Liver (tissue), 9 donors: ENCODE measurements around the gene RASL10A. TPM values are rescaled to one million over a fixed set of nuclear protein-coding genes. Genes with fewer than 3 reads are reported as not detected.

Source experiments
- DNase-seq: peaks from one replicate; pipeline ENCODE4 v3.0.0-alpha.2; 2017; ENCODE audit warnings: low spot score
- H3K27ac ChIP-seq, 2 donors: one replicate each; pipeline ENCODE4 v1.7.0; 2013; ENCODE audit warnings: inconsistent platforms in 2 of 2, low read length in 2 of 2, control low read depth in 1 of 2, low read depth in 1 of 2, mild to moderate bottlenecking in 1 of 2
- H3K27me3 ChIP-seq, 4 donors: one replicate each; pipeline versions ENCODE4 v1.6.1 to v1.7.0; 2013; ENCODE audit warnings: low read length in 3 of 4, inconsistent platforms in 1 of 4, mild to moderate bottlenecking in 1 of 4, moderate library complexity in 1 of 4; ENCODE audit not compliant: control insufficient read depth in 4 of 4, insufficient read depth in 4 of 4
- H3K36me3 ChIP-seq, 4 donors: one replicate each; pipeline versions ENCODE4 v1.6.1 to v1.7.0; 2013; ENCODE audit warnings: low read length in 3 of 4, mild to moderate bottlenecking in 3 of 4, low read depth in 1 of 4, moderate library complexity in 1 of 4; ENCODE audit not compliant: control insufficient read depth in 4 of 4, insufficient read depth in 3 of 4
- H3K4me1 ChIP-seq, 4 donors: one replicate each; pipeline versions ENCODE4 v1.6.1 to v1.7.0; 2013; ENCODE audit warnings: low read length in 3 of 4, mild to moderate bottlenecking in 3 of 4, moderate library complexity in 1 of 4; ENCODE audit not compliant: control insufficient read depth in 4 of 4, insufficient read depth in 4 of 4
- H3K4me3 ChIP-seq, 3 donors: one replicate each; pipeline versions ENCODE4 v1.6.1 to v1.7.0; 2013; ENCODE audit warnings: low read length in 3 of 3, control low read depth in 1 of 3, low read depth in 1 of 3, mild to moderate bottlenecking in 1 of 3
- H3K9ac ChIP-seq, 2 donors: one replicate each; pipeline ENCODE4 v1.7.0; 2013; ENCODE audit warnings: low read length in 2 of 2, mild to moderate bottlenecking in 2 of 2, moderate library complexity in 2 of 2, control low read depth in 1 of 2, low read depth in 1 of 2
- H3K9me3 ChIP-seq, 4 donors: one replicate each; pipeline versions ENCODE4 v1.6.1 to v1.7.0; 2013; ENCODE audit warnings: low read length in 3 of 4; ENCODE audit not compliant: control insufficient read depth in 4 of 4
- CTCF ChIP-seq: fragments of 150-350 bp; IDR thresholded peaks from 2 replicates; pipeline ENCODE4 v1.5.1; 2017; ENCODE audit warnings: improper control_type of control experiment, low read depth, low read length; ENCODE audit not compliant: missing input control
- EGR1 ChIP-seq, 2 donors: IDR thresholded peaks; 2 replicates each; pipeline ENCODE4 v1.6.1; 2016 to 2018; ENCODE audit warnings: antibody characterized with exemption in 2 of 2, low read depth in 2 of 2
- FOXA1 ChIP-seq: IDR thresholded peaks from 2 replicates; pipeline ENCODE4 v1.6.1; 2016; ENCODE audit warnings: antibody characterized with exemption
- FOXA2 ChIP-seq: IDR thresholded peaks from 2 replicates; pipeline ENCODE4 v1.6.1; 2016; ENCODE audit warnings: antibody characterized with exemption
- GABPA ChIP-seq, 2 donors: IDR thresholded peaks in 1 of 2; conservative IDR thresholded peaks in 1 of 2; 2 replicates each; pipeline ENCODE4 v1.6.1; 2016; ENCODE audit warnings: antibody characterized with exemption in 2 of 2, mild to moderate bottlenecking in 1 of 2, moderate library complexity in 1 of 2
- HNF4A ChIP-seq, 2 donors: conservative IDR thresholded peaks; 2 replicates each; pipeline ENCODE4 v1.6.1; 2016; ENCODE audit warnings: antibody characterized with exemption in 2 of 2, mild to moderate bottlenecking in 2 of 2
- HNF4G ChIP-seq: IDR thresholded peaks from 2 replicates; pipeline ENCODE4 v1.6.1; 2016; ENCODE audit warnings: antibody characterized with exemption
- JUND ChIP-seq, 2 donors: IDR thresholded peaks; 2 replicates each; pipeline ENCODE4 v1.6.1; 2016; ENCODE audit warnings: antibody characterized with exemption in 2 of 2
- NR2F2 ChIP-seq: IDR thresholded peaks from 2 replicates; pipeline ENCODE4 v1.6.1; 2016; ENCODE audit warnings: antibody characterized with exemption
- RAD21 ChIP-seq, 2 donors: IDR thresholded peaks; 2 replicates each; pipeline ENCODE4 v1.6.1; 2016; ENCODE audit warnings: antibody characterized with exemption in 2 of 2, mild to moderate bottlenecking in 2 of 2
- REST ChIP-seq: IDR thresholded peaks from 2 replicates; pipeline ENCODE4 v1.6.1; 2016; ENCODE audit warnings: antibody characterized with exemption, mild to moderate bottlenecking
- RXRA ChIP-seq, 2 donors: IDR thresholded peaks; 2 replicates each; pipeline ENCODE4 v1.6.1; 2017 to 2018; ENCODE audit warnings: antibody characterized with exemption in 2 of 2, mild to moderate bottlenecking in 1 of 2
- SP1 ChIP-seq: IDR thresholded peaks from 2 replicates; pipeline ENCODE4 v1.6.1; 2018; ENCODE audit warnings: antibody characterized with exemption, mild to moderate bottlenecking
- TAF1 ChIP-seq: conservative IDR thresholded peaks from 2 replicates; pipeline ENCODE4 v1.6.1; 2016; ENCODE audit warnings: antibody characterized with exemption, mild to moderate bottlenecking
- YY1 ChIP-seq: IDR thresholded peaks from 2 replicates; pipeline ENCODE4 v1.6.1; 2016; ENCODE audit warnings: antibody characterized with exemption, mild to moderate bottlenecking
- WGBS: extraction: QIAGEN DNeasy Blood & Tissue Kit; methylation state at CpG from one replicate; pipeline ENCODE4 v1.1.7; 2013; 5-methylcytosine and 5-hydroxymethylcytosine counted together
- polyA plus RNA-seq, 2 donors: library from polyadenylated mRNA; stranded (reverse) in 1 of 2; unstranded in 1 of 2; fragments of 200-250 nt in 1 of 2; fragments of >200 nt in 1 of 2; fragmentation: Nextera tagmentation in 1 of 2; extraction: Ambion mirVana in 1 of 2; gene quantifications; one replicate each; pipeline versions ENCODE4 v1.2.1 to v1.2.3, GENCODE V29; 2013 to 2015
- total RNA-seq, 2 donors: library from RNA; depleted of rRNA; stranded (reverse); fragments of >200 nt; gene quantifications; one replicate each; pipeline ENCODE4 v1.2.3, GENCODE V29; 2014
- TF ChIP-seq, protein P1 (sequence below): IDR thresholded peaks from 2 replicates; pipeline ENCODE4 v1.6.1; 2016; ENCODE audit warnings: antibody characterized with exemption
- TF ChIP-seq, protein P2 (sequence below): IDR thresholded peaks from 2 replicates; pipeline ENCODE4 v1.6.1; 2016; ENCODE audit warnings: antibody characterized with exemption
- donor health status: healthy.
- donor health status: healthy.
- donor health status: healthy.
- donor health status: healthy.
- donor health status: healthy.

Gene RASL10A
- total and polyA plus RNA-seq, 4 donors: 0.10 to 0.79 (median 0.47) TPM

DNA sequence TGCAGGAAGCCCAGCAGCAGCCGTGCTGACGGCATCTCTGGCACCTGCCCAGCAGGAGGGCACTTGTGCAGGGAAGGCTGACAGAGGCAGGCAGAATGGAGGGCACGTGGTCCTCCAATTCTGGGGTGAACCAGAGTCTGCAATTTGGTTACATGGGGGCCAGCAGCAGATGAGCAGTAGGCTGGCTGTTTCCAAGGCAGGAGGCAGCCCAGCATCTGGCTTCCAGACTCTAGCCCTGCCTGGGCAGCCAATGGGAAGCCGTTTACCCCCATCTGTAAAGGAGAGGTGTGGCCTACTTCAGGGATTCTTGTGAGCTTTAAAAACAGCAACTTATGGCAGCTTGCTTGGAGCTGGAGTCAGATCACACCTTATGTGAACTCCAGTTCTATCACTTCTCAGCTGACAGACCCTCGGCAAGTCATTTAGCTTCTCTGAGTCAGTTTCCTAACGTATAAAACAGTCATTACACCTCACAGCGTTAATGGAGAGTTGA is 27.9 kb upstream of the RASL10A start:
- peaks cover 11 to 48% (median 24%) of the 10 kb centered on the region in 4 donors for H3K36me3 ChIP-seq
- H3K27ac ChIP-seq: no peak overlapping the region
- no peak for DNase-seq
- H3K4me3 ChIP-seq: no peak overlapping the region
- peaks cover 4 to 33% (median 23%) of the 10 kb centered on the region in 4 donors for H3K4me1 ChIP-seq
- no peak overlapping the region for H3K9ac ChIP-seq
- H3K27me3 ChIP-seq: no peaks in the 10 kb centered on the region
- TF ChIP-seq YY1 (no peak), RAD21 (IDR thresholded peaks at IDR 0.05) (no peak), SP1 (no peak), RXRA (IDR thresholded peaks at IDR 0.05) (no peak), EGR1 (IDR thresholded peaks at IDR 0.05; ENCODE audit: low read depth in 2 of 2) (no peak), JUND (IDR thresholded peaks at IDR 0.05) (no peak), FOXA1 (no peak), HNF4G (no peak), HNF4A (conservative IDR thresholded peaks at IDR 0.05) (no peak), FOXA2 (no peak), TAF1 (no peak), NR2F2 (no peak)
- H3K9me3 ChIP-seq: no peaks in the 10 kb centered on the region
- 75% methylated on average over 7 of the region's 7 CpGs for WGBS

DNA sequence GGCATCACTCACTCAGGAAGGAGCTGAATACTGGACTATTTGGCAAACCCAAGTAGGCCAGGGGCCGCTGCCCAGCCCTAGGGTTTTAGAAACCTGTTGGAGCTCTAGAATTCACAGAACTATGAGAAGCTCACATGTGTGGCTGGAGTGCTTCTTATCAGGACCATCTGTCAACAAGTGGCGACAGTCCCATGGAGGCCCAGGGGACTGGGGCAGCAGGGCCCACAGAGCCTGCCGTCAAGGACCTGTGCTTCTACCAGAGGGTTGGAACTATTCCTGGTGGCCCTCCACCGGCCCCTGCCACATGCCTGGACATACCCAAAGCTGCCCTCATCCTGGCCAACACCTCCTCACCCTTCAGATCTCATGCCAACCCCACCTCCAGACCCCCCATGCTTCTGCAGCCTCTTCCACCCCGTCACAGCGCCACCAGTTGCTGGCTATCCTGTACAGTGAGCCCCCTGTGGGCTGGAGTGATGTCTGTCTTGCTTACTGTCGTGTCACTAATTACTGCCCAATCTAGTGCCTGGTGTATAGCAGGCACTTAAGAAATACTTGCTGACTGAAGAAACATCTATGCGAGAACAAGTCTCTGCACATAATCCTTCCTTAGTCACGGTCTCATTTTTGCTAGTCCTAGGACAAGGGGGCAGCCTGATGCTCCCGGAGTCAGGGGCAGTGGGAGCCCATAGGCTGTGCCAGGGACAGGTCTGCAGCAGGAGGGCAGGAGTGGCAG is 27.2 kb upstream of the RASL10A start:
- DNase-seq: no peak
- H3K9me3 ChIP-seq: no peaks in the 10 kb centered on the region
- WGBS: 93% methylated on average over 10 of the region's 10 CpGs
- no peak overlapping the region for H3K4me3 ChIP-seq
- no peak for TF ChIP-seq FOXA2
- TF ChIP-seq HNF4G: no peak
- no peak for TF ChIP-seq RXRA (IDR thresholded peaks at IDR 0.05)
- no peak for TF ChIP-seq GABPA (IDR thresholded peaks at IDR 0.05 in 1 of 2, conservative IDR thresholded peaks at IDR 0.05 in 1 of 2)
- TF ChIP-seq YY1: no peak
- TF ChIP-seq TAF1: no peak
- TF ChIP-seq, protein P1, sequence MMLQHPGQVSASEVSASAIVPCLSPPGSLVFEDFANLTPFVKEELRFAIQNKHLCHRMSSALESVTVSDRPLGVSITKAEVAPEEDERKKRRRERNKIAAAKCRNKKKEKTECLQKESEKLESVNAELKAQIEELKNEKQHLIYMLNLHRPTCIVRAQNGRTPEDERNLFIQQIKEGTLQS: no peak
- no peak for TF ChIP-seq CTCF
- no peak for TF ChIP-seq FOXA1
- H3K27ac ChIP-seq: no peak overlapping the region
- H3K4me1 ChIP-seq: peaks cover 4 to 39% (median 28%) of the 10 kb centered on the region in 4 donors
- no peaks in the 10 kb centered on the region for H3K27me3 ChIP-seq
- no peak overlapping the region for H3K9ac ChIP-seq
- peaks cover 11 to 42% (median 24%) of the 10 kb centered on the region in 4 donors for H3K36me3 ChIP-seq

- H3K4me3 ChIP-seq: no peak overlapping the region
- no peak for DNase-seq
- H3K9ac ChIP-seq: no peak overlapping the region
- no peak overlapping the region for H3K27ac ChIP-seq
- H3K36me3 ChIP-seq: peaks cover 9 to 39% (median 23%) of the 10 kb centered on the region in 4 donors
- no peaks in the 10 kb centered on the region for H3K9me3 ChIP-seq
- H3K27me3 ChIP-seq: no peaks in the 10 kb centered on the region
- H3K4me1 ChIP-seq: peaks cover 4 to 41% (median 29%) of the 10 kb centered on the region in 4 donors
- 93% methylated on average over 6 of the region's 6 CpGs for WGBS
- TF ChIP-seq FOXA1 (no peak), CTCF (no peak), HNF4A (conservative IDR thresholded peaks at IDR 0.05) (no peak), RAD21 (IDR thresholded peaks at IDR 0.05) (no peak), REST (no peak), TAF1 (no peak)
- TF ChIP-seq, protein P2, sequence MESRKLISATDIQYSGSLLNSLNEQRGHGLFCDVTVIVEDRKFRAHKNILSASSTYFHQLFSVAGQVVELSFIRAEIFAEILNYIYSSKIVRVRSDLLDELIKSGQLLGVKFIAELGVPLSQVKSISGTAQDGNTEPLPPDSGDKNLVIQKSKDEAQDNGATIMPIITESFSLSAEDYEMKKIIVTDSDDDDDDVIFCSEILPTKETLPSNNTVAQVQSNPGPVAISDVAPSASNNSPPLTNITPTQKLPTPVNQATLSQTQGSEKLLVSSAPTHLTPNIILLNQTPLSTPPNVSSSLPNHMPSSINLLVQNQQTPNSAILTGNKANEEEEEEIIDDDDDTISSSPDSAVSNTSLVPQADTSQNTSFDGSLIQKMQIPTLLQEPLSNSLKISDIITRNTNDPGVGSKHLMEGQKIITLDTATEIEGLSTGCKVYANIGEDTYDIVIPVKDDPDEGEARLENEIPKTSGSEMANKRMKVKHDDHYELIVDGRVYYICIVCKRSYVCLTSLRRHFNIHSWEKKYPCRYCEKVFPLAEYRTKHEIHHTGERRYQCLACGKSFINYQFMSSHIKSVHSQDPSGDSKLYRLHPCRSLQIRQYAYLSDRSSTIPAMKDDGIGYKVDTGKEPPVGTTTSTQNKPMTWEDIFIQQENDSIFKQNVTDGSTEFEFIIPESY: no peak
Observed at GRCh38 chr22:29342177-29342576, 26.7 kb upstream of the RASL10A start.
